Mesendoderm (in vitro differentiated cells): ENCODE measurements around the gene NRN1L.

Source experiments
- DNase-seq: peaks from one replicate; pipeline ENCODE4 v3.0.0; 2013
- H2AK5ac ChIP-seq: 2 replicates; pipeline ENCODE4 v1.6.1; 2013; ENCODE audit warnings: low read length, inconsistent platforms
- H2BK120ac ChIP-seq: 2 replicates; pipeline ENCODE4 v1.6.1; 2013; ENCODE audit warnings: low read depth, mild to moderate bottlenecking, low read length, moderate library complexity, mixed read lengths
- H2BK15ac ChIP-seq: replicated peaks from 2 replicates; pipeline ENCODE4 v1.6.1; 2013; ENCODE audit warnings: low read depth, mild to moderate bottlenecking, moderate library complexity
- H2BK5ac ChIP-seq: 2 replicates; pipeline ENCODE4 v1.6.1; 2013; ENCODE audit warnings: low read length, inconsistent platforms
- H3K18ac ChIP-seq: 2 replicates; pipeline ENCODE4 v1.6.1; 2013; ENCODE audit warnings: mild to moderate bottlenecking, low read length, mixed read lengths
- H3K23ac ChIP-seq: one replicate; pipeline ENCODE4 v1.6.1; 2013; ENCODE audit warnings: low read length
- H3K27ac ChIP-seq: 2 replicates; pipeline ENCODE4 v1.5.1; 2013; ENCODE audit warnings: low read depth, mild to moderate bottlenecking, inconsistent platforms, low read length, moderate library complexity
- H3K27me3 ChIP-seq: 2 replicates; pipeline ENCODE4 v1.6.1; 2013; ENCODE audit warnings: low read length, control low read depth, mild to moderate bottlenecking, inconsistent platforms; ENCODE audit not compliant: insufficient read depth, poor library complexity
- H3K36me3 ChIP-seq: 2 replicates; pipeline ENCODE4 v1.6.1; 2013; ENCODE audit warnings: low read length, inconsistent platforms; ENCODE audit not compliant: control insufficient read depth, insufficient read depth
- H3K4ac ChIP-seq: one replicate; pipeline ENCODE4 v1.6.1; 2013; ENCODE audit warnings: low read depth, mild to moderate bottlenecking, low read length, moderate library complexity
- H3K4me1 ChIP-seq: 2 replicates; pipeline ENCODE4 v1.6.1; 2013; ENCODE audit warnings: low read depth, low read length, inconsistent platforms; ENCODE audit not compliant: control insufficient read depth
- H3K4me2 ChIP-seq: 2 replicates; pipeline ENCODE4 v1.6.1; 2013; ENCODE audit warnings: low read length
- H3K4me3 ChIP-seq: 2 replicates; pipeline ENCODE4 v1.5.1; 2013; ENCODE audit warnings: mild to moderate bottlenecking, low read length
- H3K56ac ChIP-seq: one replicate; pipeline ENCODE4 v1.6.1; 2013; ENCODE audit warnings: low read length
- H3K79me1 ChIP-seq: 2 replicates; pipeline ENCODE4 v1.6.1; 2013; ENCODE audit warnings: low read length, inconsistent platforms
- H3K79me2 ChIP-seq: 2 replicates; pipeline ENCODE4 v1.6.1; 2013; ENCODE audit warnings: mild to moderate bottlenecking, low read length; ENCODE audit not compliant: control insufficient read depth, insufficient read depth
- H3K9ac ChIP-seq: 2 replicates; pipeline ENCODE4 v1.6.1; 2013; ENCODE audit warnings: low read length, inconsistent platforms
- H4K5ac ChIP-seq: one replicate; pipeline ENCODE4 v1.6.1; 2013; ENCODE audit warnings: low read length
- H4K8ac ChIP-seq: one replicate; pipeline ENCODE4 v1.6.1; 2013; ENCODE audit warnings: low read depth, mild to moderate bottlenecking, control low read depth, low read length, moderate library complexity
- WGBS: extraction: QIAGEN DNeasy Blood & Tissue Kit; methylation state at CpG from one replicate; pipeline ENCODE4 v1.1.7; 2013; ENCODE audit warnings: low lambda C conversion rate, missing lambda C conversion rate; ENCODE audit not compliant: insufficient coverage; ENCODE audit errors: extremely low coverage; 5-methylcytosine and 5-hydroxymethylcytosine counted together

Gene NRN1L

DNA sequence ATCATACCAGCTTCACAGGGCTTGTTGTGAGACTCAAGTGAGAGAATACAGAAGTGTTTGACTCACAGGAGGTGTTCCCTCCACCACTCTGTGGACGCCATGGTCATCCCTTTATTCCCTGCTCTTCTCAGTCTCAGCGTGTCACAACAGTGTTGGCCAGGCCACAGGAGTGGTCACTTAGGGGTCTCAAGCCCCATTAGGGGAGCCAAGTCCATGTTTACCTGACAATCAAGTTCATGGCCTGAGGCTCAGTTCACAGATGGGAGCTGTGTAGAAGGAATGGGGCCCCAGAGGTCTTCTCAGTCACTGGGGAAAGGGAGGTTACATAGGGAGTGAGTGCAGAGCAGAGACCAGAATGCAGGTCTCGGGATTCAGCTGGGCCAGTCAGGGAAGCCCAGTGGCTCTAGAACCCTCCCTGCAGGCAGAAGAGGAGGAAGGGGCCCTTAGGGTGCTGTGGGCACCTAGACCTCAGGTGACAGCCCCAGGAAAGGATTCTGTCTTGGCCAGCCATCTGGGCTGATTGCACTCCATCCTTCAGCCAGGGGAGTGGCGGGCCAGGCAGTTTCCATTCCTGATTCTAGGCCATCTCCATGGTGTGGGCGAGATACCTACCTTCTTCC lies 27.6 kb upstream of the NRN1L start:
- H3K4me3 ChIP-seq = no peak overlapping the region
- H3K79me2 ChIP-seq = peaks cover 87% of the 10 kb centered on the region
- H4K8ac ChIP-seq = no peak overlapping the region
- no peak overlapping the region for H3K4ac ChIP-seq
- H4K5ac ChIP-seq = no peak overlapping the region
- WGBS = no CpG with 5 or more reads among the region's 5 CpGs
- no peak overlapping the region for H3K9ac ChIP-seq
- H2BK120ac ChIP-seq = no peak overlapping the region
- H3K79me1 ChIP-seq = peaks cover 36% of the 10 kb centered on the region
- no peak overlapping the region for H3K4me2 ChIP-seq
- H3K27ac ChIP-seq = no peak overlapping the region
- no peak for DNase-seq
- H3K23ac ChIP-seq = no peak overlapping the region
- no peaks in the 10 kb centered on the region for H3K27me3 ChIP-seq
- H3K56ac ChIP-seq = no peak overlapping the region
- H3K4me1 ChIP-seq = peaks cover 3% of the 10 kb centered on the region
- no peak overlapping the region for H3K18ac ChIP-seq
- H3K36me3 ChIP-seq = peaks cover 1% of the 10 kb centered on the region
- no peak overlapping the region for H2AK5ac ChIP-seq
- H2BK15ac ChIP-seq = no peak overlapping the region
- no peak overlapping the region for H2BK5ac ChIP-seq

GRCh38 chr16:67857547-67858233 lies 27.0 kb upstream of the NRN1L start:
- Histone ChIP-seq H3K18ac (no peak overlapping the region), H3K27me3 (no peaks in the 10 kb centered on the region), H3K56ac (no peak overlapping the region), H3K23ac (no peak overlapping the region), H2AK5ac (no peak overlapping the region), H3K4me3 (no peak overlapping the region), H3K4ac (no peak overlapping the region), H3K9ac (no peak overlapping the region), H3K36me3 (peaks cover 1% of the 10 kb centered on the region), H4K8ac (no peak overlapping the region), H3K79me1 (peaks cover 40% of the 10 kb centered on the region), H3K4me1 (peaks cover 3% of the 10 kb centered on the region), H3K4me2 (no peak overlapping the region), H3K79me2 (peaks cover 90% of the 10 kb centered on the region), H3K27ac (peak overlapping the region; percentile 22), H2BK15ac (no peak overlapping the region), H4K5ac (no peak overlapping the region), H2BK5ac (no peak overlapping the region), H2BK120ac (no peak overlapping the region)
- WGBS = no CpG with 5 or more reads among the region's 3 CpGs
- DNase-seq = peak; percentile 96

GRCh38 chr16:67858500-67858899 lies 26.2 kb upstream of the NRN1L start:
- Histone ChIP-seq H4K5ac (no peak overlapping the region), H2BK120ac (no peak overlapping the region), H3K36me3 (peaks cover 1% of the 10 kb centered on the region)

GRCh38 chr16:67860589-67861398 lies 23.9 kb upstream of the NRN1L start:
- Histone ChIP-seq H3K79me1 (peaks cover 52% of the 10 kb centered on the region), H2BK15ac (no peak overlapping the region), H3K9ac (no peak overlapping the region), H3K27me3 (no peaks in the 10 kb centered on the region), H3K4me1 (peaks cover 3% of the 10 kb centered on the region), H3K56ac (peak overlapping the region; percentile 36), H3K4me2 (no peak overlapping the region), H3K23ac (no peak overlapping the region), H4K5ac (no peak overlapping the region), H2BK120ac (no peak overlapping the region), H3K18ac (no peak overlapping the region), H3K4ac (no peak overlapping the region), H3K27ac (no peak overlapping the region), H3K79me2 (peaks cover 79% of the 10 kb centered on the region), H2AK5ac (no peak overlapping the region), H3K4me3 (no peak overlapping the region), H4K8ac (no peak overlapping the region), H3K36me3 (peaks cover 1% of the 10 kb centered on the region), H2BK5ac (no peak overlapping the region)
- WGBS = no CpG with 5 or more reads among the region's 8 CpGs
- DNase-seq = no peak

More at GRCh38 chr16:67858500-67858899, 26.2 kb upstream of the NRN1L start:
- no peak overlapping the region for H3K4ac ChIP-seq
- H2AK5ac ChIP-seq = no peak overlapping the region
- H4K8ac ChIP-seq = no peak overlapping the region
- DNase-seq = no peak
- H3K56ac ChIP-seq = no peak overlapping the region
- peaks cover 92% of the 10 kb centered on the region for H3K79me2 ChIP-seq
- no peak overlapping the region for H3K9ac ChIP-seq
- no peak overlapping the region for H3K4me3 ChIP-seq
- no peak overlapping the region for H3K18ac ChIP-seq
- no CpG with 5 or more reads among the region's 4 CpGs for WGBS
- peaks cover 3% of the 10 kb centered on the region for H3K4me1 ChIP-seq
- peaks cover 45% of the 10 kb centered on the region for H3K79me1 ChIP-seq
- H3K27ac ChIP-seq = no peak overlapping the region
- H2BK15ac ChIP-seq = no peak overlapping the region
- no peak overlapping the region for H2BK5ac ChIP-seq
- H3K23ac ChIP-seq = no peak overlapping the region
- H3K4me2 ChIP-seq = no peak overlapping the region
- no peaks in the 10 kb centered on the region for H3K27me3 ChIP-seq

GRCh38 chr16:67861877-67862276 lies 22.8 kb upstream of the NRN1L start:
- Histone ChIP-seq H2BK120ac (no peak overlapping the region), H3K27ac (no peak overlapping the region), H2BK5ac (no peak overlapping the region), H3K27me3 (no peaks in the 10 kb centered on the region), H2BK15ac (no peak overlapping the region), H3K23ac (no peak overlapping the region), H3K4me1 (peaks cover 3% of the 10 kb centered on the region), H3K4me3 (no peak overlapping the region), H3K9ac (no peak overlapping the region), H3K79me2 (peaks cover 70% of the 10 kb centered on the region), H3K4ac (no peak overlapping the region), H3K79me1 (peaks cover 51% of the 10 kb centered on the region), H4K8ac (no peak overlapping the region), H3K56ac (no peak overlapping the region), H4K5ac (no peak overlapping the region), H3K18ac (no peak overlapping the region), H2AK5ac (no peak overlapping the region), H3K36me3 (peaks cover 1% of the 10 kb centered on the region), H3K4me2 (no peak overlapping the region)
- no CpG with 5 or more reads among the region's 6 CpGs for WGBS
- no peak for DNase-seq
